GM23338 (cell line): Measurements from ENCODE around the gene GTPBP1. TPM values are rescaled to one million over a fixed set of nuclear protein-coding genes. Genes with fewer than 3 reads are reported as not detected.

Source experiments
- ATAC-seq: fragments of 200-7000 bp; cut with Tn5 transposase; 3 replicates; pipeline ENCODE4 v1.9.1; 2020
- DNase-seq: peaks from one replicate; pipeline ENCODE4 v3.0.0-alpha.2; 2015; ENCODE audit warnings: low spot score
- H2AFZ ChIP-seq: fragments of 200-600 bp; sonication (generic); 2 replicates; pipeline ENCODE4 v1.8.0; 2016; ENCODE audit warnings: antibody characterized with exemption, mild to moderate bottlenecking, moderate library complexity
- H3F3A ChIP-seq: fragments of 200-600 bp; sonication (generic); replicated peaks from 2 replicates; pipeline ENCODE4 v1.8.0; 2017; ENCODE audit warnings: antibody characterized with exemption, mixed run types, low read depth
- H3K27ac ChIP-seq: fragments of 200-600 bp; sonication (generic); 2 replicates; pipeline ENCODE4 v1.6.1; 2016; ENCODE audit warnings: low read depth
- H3K27me3 ChIP-seq: fragments of 200-600 bp; sonication (generic); 2 replicates; pipeline ENCODE4 v1.8.0; 2016; ENCODE audit warnings: mild to moderate bottlenecking, mixed run types, moderate library complexity; ENCODE audit not compliant: insufficient read depth
- H3K36me3 ChIP-seq: fragments of 200-600 bp; sonication (generic); 2 replicates; pipeline ENCODE4 v1.8.0; 2016; ENCODE audit warnings: mild to moderate bottlenecking; ENCODE audit not compliant: insufficient read depth
- H3K4me1 ChIP-seq: fragments of 200-600 bp; sonication (generic); 2 replicates; pipeline ENCODE4 v1.8.0; 2016; ENCODE audit warnings: mild to moderate bottlenecking, moderate library complexity; ENCODE audit not compliant: insufficient read depth
- H3K4me2 ChIP-seq: fragments of 200-600 bp; sonication (generic); 2 replicates; pipeline ENCODE4 v1.7.1; 2017; ENCODE audit warnings: mixed run types
- H3K4me3 ChIP-seq: fragments of 200-600 bp; sonication (generic); 2 replicates; pipeline ENCODE4 v1.6.1; 2016; ENCODE audit warnings: mixed run types
- H3K79me2 ChIP-seq: fragments of 200-600 bp; sonication (generic); replicated peaks from 2 replicates; pipeline ENCODE4 v1.8.0; 2017; ENCODE audit warnings: mild to moderate bottlenecking; ENCODE audit not compliant: insufficient read depth
- H3K9me2 ChIP-seq: fragments of 200-600 bp; sonication (generic); 2 replicates; pipeline ENCODE4 v1.8.0; 2017; ENCODE audit not compliant: insufficient read depth
- H4K20me1 ChIP-seq: fragments of 200-600 bp; sonication (generic); replicated peaks from 2 replicates; pipeline ENCODE4 v1.8.0; 2017; ENCODE audit warnings: mild to moderate bottlenecking; ENCODE audit not compliant: insufficient read depth
- H3K27ac Mint-ChIP-seq: 2 replicates; pipeline ENCODE4 v1.8.0; 2020; ENCODE audit warnings: inconsistent platforms, mild to moderate bottlenecking, moderate library complexity, mixed read lengths
- H3K27me3 Mint-ChIP-seq: 3 replicates; pipeline ENCODE4 v1.8.0; 2022; ENCODE audit warnings: low read depth, mild to moderate bottlenecking, moderate library complexity, mixed read lengths, inconsistent platforms; ENCODE audit not compliant: insufficient read depth, poor library complexity
- H3K36me3 Mint-ChIP-seq: 3 replicates; pipeline ENCODE4 v1.8.0; 2021; ENCODE audit warnings: low read depth, mild to moderate bottlenecking, inconsistent platforms, moderate library complexity, mixed read lengths
- H3K4me1 Mint-ChIP-seq: 3 replicates; pipeline ENCODE4 v1.8.0; 2020; ENCODE audit warnings: mild to moderate bottlenecking, inconsistent platforms, mixed read lengths
- H3K4me3 Mint-ChIP-seq: 3 replicates; pipeline ENCODE4 v1.8.0; 2021; ENCODE audit warnings: moderate library complexity, mild to moderate bottlenecking, inconsistent platforms, mixed read lengths
- H3K9me3 Mint-ChIP-seq: 3 replicates; pipeline ENCODE4 v1.8.0; 2020; ENCODE audit warnings: moderate library complexity, mild to moderate bottlenecking, inconsistent platforms, mixed read lengths
- CREB1 ChIP-seq: fragments of 250-450 bp; sonication (Bioruptor Pico); IDR thresholded peaks from 2 replicates; pipeline ENCODE4 v1.5.0; 2020; ENCODE audit warnings: low read depth, mild to moderate bottlenecking, moderate library complexity
- CTCF ChIP-seq, 2 experiments: fragments of 200-600 bp in 1 of 2; sonication (generic) in 1 of 2; conservative IDR thresholded peaks; 2 replicates each; pipeline versions ENCODE4 v1.5.1 to v1.6.1; 2016 to 2017; ENCODE audit warnings: antibody characterized with exemption in 2 of 2, low read depth in 2 of 2, mild to moderate bottlenecking in 2 of 2, moderate library complexity in 1 of 2
- EZH2phosphoT487 ChIP-seq: fragments of 200-600 bp; sonication (generic); IDR thresholded peaks from one replicate; pipeline ENCODE4 v1.8.1; 2018; ENCODE audit warnings: antibody characterized with exemption; ENCODE audit not compliant: unreplicated experiment
- JUNB ChIP-seq: IDR thresholded peaks from one replicate; pipeline ENCODE4 v1.6.1; 2016; ENCODE audit warnings: antibody characterized with exemption; ENCODE audit not compliant: unreplicated experiment
- NANOG ChIP-seq: IDR thresholded peaks from 2 replicates; pipeline ENCODE4 v1.6.1; 2016; ENCODE audit warnings: antibody characterized with exemption, borderline replicate concordance
- STAT1 ChIP-seq: IDR thresholded peaks from one replicate; pipeline ENCODE4 v1.6.1; 2016; ENCODE audit warnings: antibody characterized with exemption; ENCODE audit not compliant: unreplicated experiment
- ZNF331 ChIP-seq: fragments of 250-450 bp; sonication (Bioruptor Pico); IDR thresholded peaks from 2 replicates; pipeline ENCODE4 v1.5.0; 2020; ENCODE audit warnings: low read depth, mild to moderate bottlenecking, moderate library complexity
- polyA plus RNA-seq: library from polyadenylated mRNA; unstranded; fragments of >200 nt; fragmentation: Nextera tagmentation; extraction: Ambion mirVana; gene quantifications from 2 replicates; pipeline ENCODE4 v1.2.1, GENCODE V29; 2016
- total RNA-seq: library from RNA; depleted of rRNA; stranded (reverse); fragments of >200 nt; shearing (Covaris generic); gene quantifications from 2 replicates; pipeline ENCODE4 v1.2.3, GENCODE V29; 2014
- TF ChIP-seq, protein P1 (sequence below): IDR thresholded peaks from one replicate; pipeline ENCODE4 v1.6.1; 2018; ENCODE audit warnings: antibody characterized with exemption; ENCODE audit not compliant: unreplicated experiment
- TF ChIP-seq, protein P2 (sequence below): fragments of 250-450 bp; sonication (Bioruptor Pico); IDR thresholded peaks from 2 replicates; pipeline ENCODE4 v1.5.0; 2020; ENCODE audit warnings: mild to moderate bottlenecking, moderate library complexity

The GTPBP1 gene
- total and polyA plus RNA-seq, 2 experiments from 2014 or later = 27.2 to 88.4 TPM

- DNase-seq = no peak
These were observed 29.9 kb downstream of the GTPBP1 start for GRCh38 chr22:38735465-38736256.

GRCh38 chr22:38736257-38736570, 30.5 kb downstream of the GTPBP1 start:
- Histone ChIP-seq H4K20me1 (peaks cover 11% of the 10 kb centered on the region), H3K36me3 (no peaks in the 10 kb centered on the region), H3K27ac (no peak overlapping the region), H2AFZ (no peak overlapping the region), H3K4me1 (no peaks in the 10 kb centered on the region), H3K27me3 (no peaks in the 10 kb centered on the region), H3K79me2 (no peaks in the 10 kb centered on the region), H3K9me2 (no peaks in the 10 kb centered on the region), H3K4me3 (no peak overlapping the region), H3K4me2 (no peak overlapping the region), H3F3A (0 out of 2 replicates have a peak, but pooled peaks cover 4% of the 10 kb centered on the region)
- peaks cover 6% of the 10 kb centered on the region for H3K4me1 Mint-ChIP-seq
- H3K36me3 Mint-ChIP-seq = peaks cover 34% of the 10 kb centered on the region; the same call in 2 of the 3 replicates
- H3K9me3 Mint-ChIP-seq = no peaks in the 10 kb centered on the region; the same call in 2 of the 3 replicates
- no peak overlapping the region for H3K27ac Mint-ChIP-seq
- no peak overlapping the region for H3K4me3 Mint-ChIP-seq
- ATAC-seq (peak; percentile 7; the same call in 2 of the 3 replicates), DNase-seq (no peak)
- peaks cover 26% of the 10 kb centered on the region for H3K27me3 Mint-ChIP-seq
- no peak for TF ChIP-seq CTCF (conservative IDR thresholded peaks at IDR 0.05; ENCODE audit: low read depth in 2 of 2)
- TF ChIP-seq, protein P1, sequence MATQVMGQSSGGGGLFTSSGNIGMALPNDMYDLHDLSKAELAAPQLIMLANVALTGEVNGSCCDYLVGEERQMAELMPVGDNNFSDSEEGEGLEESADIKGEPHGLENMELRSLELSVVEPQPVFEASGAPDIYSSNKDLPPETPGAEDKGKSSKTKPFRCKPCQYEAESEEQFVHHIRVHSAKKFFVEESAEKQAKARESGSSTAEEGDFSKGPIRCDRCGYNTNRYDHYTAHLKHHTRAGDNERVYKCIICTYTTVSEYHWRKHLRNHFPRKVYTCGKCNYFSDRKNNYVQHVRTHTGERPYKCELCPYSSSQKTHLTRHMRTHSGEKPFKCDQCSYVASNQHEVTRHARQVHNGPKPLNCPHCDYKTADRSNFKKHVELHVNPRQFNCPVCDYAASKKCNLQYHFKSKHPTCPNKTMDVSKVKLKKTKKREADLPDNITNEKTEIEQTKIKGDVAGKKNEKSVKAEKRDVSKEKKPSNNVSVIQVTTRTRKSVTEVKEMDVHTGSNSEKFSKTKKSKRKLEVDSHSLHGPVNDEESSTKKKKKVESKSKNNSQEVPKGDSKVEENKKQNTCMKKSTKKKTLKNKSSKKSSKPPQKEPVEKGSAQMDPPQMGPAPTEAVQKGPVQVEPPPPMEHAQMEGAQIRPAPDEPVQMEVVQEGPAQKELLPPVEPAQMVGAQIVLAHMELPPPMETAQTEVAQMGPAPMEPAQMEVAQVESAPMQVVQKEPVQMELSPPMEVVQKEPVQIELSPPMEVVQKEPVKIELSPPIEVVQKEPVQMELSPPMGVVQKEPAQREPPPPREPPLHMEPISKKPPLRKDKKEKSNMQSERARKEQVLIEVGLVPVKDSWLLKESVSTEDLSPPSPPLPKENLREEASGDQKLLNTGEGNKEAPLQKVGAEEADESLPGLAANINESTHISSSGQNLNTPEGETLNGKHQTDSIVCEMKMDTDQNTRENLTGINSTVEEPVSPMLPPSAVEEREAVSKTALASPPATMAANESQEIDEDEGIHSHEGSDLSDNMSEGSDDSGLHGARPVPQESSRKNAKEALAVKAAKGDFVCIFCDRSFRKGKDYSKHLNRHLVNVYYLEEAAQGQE = no peak
- no peak for TF ChIP-seq EZH2phosphoT487
- TF ChIP-seq NANOG = no peak
- TF ChIP-seq ZNF331 (CRISPR knock-in tag) = no peak
- TF ChIP-seq CREB1 = no peak
- no peak for TF ChIP-seq STAT1
- TF ChIP-seq, protein P2, sequence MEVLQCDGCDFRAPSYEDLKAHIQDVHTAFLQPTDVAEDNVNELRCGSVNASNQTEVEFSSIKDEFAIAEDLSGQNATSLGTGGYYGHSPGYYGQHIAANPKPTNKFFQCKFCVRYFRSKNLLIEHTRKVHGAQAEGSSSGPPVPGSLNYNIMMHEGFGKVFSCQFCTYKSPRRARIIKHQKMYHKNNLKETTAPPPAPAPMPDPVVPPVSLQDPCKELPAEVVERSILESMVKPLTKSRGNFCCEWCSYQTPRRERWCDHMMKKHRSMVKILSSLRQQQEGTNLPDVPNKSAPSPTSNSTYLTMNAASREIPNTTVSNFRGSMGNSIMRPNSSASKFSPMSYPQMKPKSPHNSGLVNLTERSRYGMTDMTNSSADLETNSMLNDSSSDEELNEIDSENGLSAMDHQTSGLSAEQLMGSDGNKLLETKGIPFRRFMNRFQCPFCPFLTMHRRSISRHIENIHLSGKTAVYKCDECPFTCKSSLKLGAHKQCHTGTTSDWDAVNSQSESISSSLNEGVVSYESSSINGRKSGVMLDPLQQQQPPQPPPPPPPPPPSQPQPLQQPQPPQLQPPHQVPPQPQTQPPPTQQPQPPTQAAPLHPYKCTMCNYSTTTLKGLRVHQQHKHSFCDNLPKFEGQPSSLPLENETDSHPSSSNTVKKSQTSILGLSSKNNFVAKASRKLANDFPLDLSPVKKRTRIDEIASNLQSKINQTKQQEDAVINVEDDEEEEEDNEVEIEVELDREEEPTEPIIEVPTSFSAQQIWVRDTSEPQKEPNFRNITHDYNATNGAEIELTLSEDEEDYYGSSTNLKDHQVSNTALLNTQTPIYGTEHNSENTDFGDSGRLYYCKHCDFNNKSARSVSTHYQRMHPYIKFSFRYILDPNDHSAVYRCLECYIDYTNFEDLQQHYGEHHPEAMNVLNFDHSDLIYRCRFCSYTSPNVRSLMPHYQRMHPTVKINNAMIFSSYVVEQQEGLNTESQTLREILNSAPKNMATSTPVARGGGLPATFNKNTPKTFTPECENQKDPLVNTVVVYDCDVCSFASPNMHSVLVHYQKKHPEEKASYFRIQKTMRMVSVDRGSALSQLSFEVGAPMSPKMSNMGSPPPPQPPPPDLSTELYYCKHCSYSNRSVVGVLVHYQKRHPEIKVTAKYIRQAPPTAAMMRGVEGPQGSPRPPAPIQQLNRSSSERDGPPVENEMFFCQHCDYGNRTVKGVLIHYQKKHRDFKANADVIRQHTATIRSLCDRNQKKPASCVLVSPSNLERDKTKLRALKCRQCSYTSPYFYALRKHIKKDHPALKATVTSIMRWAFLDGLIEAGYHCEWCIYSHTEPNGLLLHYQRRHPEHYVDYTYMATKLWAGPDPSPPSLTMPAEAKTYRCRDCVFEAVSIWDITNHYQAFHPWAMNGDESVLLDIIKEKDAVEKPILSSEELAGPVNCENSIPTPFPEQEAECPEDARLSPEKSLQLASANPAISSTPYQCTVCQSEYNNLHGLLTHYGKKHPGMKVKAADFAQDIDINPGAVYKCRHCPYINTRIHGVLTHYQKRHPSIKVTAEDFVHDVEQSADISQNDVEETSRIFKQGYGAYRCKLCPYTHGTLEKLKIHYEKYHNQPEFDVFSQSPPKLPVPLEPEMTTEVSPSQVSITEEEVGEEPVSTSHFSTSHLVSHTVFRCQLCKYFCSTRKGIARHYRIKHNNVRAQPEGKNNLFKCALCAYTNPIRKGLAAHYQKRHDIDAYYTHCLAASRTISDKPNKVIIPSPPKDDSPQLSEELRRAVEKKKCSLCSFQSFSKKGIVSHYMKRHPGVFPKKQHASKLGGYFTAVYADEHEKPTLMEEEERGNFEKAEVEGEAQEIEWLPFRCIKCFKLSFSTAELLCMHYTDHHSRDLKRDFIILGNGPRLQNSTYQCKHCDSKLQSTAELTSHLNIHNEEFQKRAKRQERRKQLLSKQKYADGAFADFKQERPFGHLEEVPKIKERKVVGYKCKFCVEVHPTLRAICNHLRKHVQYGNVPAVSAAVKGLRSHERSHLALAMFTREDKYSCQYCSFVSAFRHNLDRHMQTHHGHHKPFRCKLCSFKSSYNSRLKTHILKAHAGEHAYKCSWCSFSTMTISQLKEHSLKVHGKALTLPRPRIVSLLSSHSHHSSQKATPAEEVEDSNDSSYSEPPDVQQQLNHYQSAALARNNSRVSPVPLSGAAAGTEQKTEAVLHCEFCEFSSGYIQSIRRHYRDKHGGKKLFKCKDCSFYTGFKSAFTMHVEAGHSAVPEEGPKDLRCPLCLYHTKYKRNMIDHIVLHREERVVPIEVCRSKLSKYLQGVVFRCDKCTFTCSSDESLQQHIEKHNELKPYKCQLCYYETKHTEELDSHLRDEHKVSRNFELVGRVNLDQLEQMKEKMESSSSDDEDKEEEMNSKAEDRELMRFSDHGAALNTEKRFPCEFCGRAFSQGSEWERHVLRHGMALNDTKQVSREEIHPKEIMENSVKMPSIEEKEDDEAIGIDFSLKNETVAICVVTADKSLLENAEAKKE = no peak

More at GRCh38 chr22:38735465-38736256, 29.9 kb downstream of the GTPBP1 start:
- no peak for TF ChIP-seq STAT1
- TF ChIP-seq JUNB = no peak
- 0 out of 2 replicates have a peak, but pooled peaks cover 4% of the 10 kb centered on the region for H3F3A ChIP-seq
- no peaks in the 10 kb centered on the region for H3K27me3 ChIP-seq
- ATAC-seq = no peak
- no peak overlapping the region for H3K4me3 ChIP-seq
- H3K36me3 ChIP-seq = no peaks in the 10 kb centered on the region
- peaks cover 37% of the 10 kb centered on the region for H3K36me3 Mint-ChIP-seq
- peaks cover 11% of the 10 kb centered on the region for H4K20me1 ChIP-seq
- no peaks in the 10 kb centered on the region for H3K4me1 ChIP-seq
- H3K79me2 ChIP-seq = no peaks in the 10 kb centered on the region
- H3K9me2 ChIP-seq = no peaks in the 10 kb centered on the region
- no peak overlapping the region for H2AFZ ChIP-seq
- peaks cover 26% of the 10 kb centered on the region for H3K27me3 Mint-ChIP-seq
- H3K4me2 ChIP-seq = no peak overlapping the region
- no peak overlapping the region for H3K27ac ChIP-seq
- no peaks in the 10 kb centered on the region; the same call in 2 of the 3 replicates for H3K9me3 Mint-ChIP-seq
- no peak overlapping the region for H3K4me3 Mint-ChIP-seq
- peaks cover 6% of the 10 kb centered on the region for H3K4me1 Mint-ChIP-seq
- H3K27ac Mint-ChIP-seq = no peak overlapping the region; the same call in 1 of the 2 replicates
